ENCODE measurements around the gene PML. TPM values are rescaled to one million over a fixed set of nuclear protein-coding genes. Genes with fewer than 3 reads are reported as not detected.

Gene PML
- total RNA-seq, 1 experiment from 2014 or later = 24.6 TPM

GRCh38 chr15:74028646-74029045 is 34.1 kb downstream of the PML start:
- Histone ChIP-seq H2BK120ac (ENCODE audit: low read depth, low read length, poor library complexity, severe bottlenecking) (no peak overlapping the region), H3K23ac (ENCODE audit: insufficient read length, low read depth, low read length) (no peak overlapping the region), H3K79me1 (ENCODE audit: insufficient read depth, low read depth, low read length, poor library complexity, severe bottlenecking) (no peaks in the 10 kb centered on the region), H3K9ac (ENCODE audit: extremely low read depth, insufficient read length, low read length) (no peak overlapping the region), H3K14ac (ENCODE audit: insufficient read depth, low read length) (no peak overlapping the region), H3K18ac (ENCODE audit: insufficient read length, low read depth, low read length) (no peak overlapping the region), H3K27me3 (ENCODE audit: insufficient read depth, low read length) (no peaks in the 10 kb centered on the region), H3K79me2 (ENCODE audit: insufficient read depth, low read length) (no peaks in the 10 kb centered on the region), H3K4me2 (ENCODE audit: insufficient read depth, insufficient read length, low read length) (no peak overlapping the region), H2BK15ac (ENCODE audit: low read depth, low read length) (no peak overlapping the region), H3K23me2 (ENCODE audit: insufficient read length, low read depth, low read length, poor library complexity, severe bottlenecking) (no peaks in the 10 kb centered on the region), H2AK5ac (ENCODE audit: insufficient read length, low read length) (no peak overlapping the region), H4K8ac (replicated peaks; ENCODE audit: insufficient read length, low read depth, low read length) (no peak overlapping the region), H2AFZ (ENCODE audit: low read length) (no peak overlapping the region), H4K5ac (ENCODE audit: insufficient read length, low read depth, low read length) (no peak overlapping the region), H3K27ac (ENCODE audit: insufficient read length, low read depth, low read length) (no peak overlapping the region), H4K91ac (ENCODE audit: insufficient read length, low read depth, low read length) (no peak overlapping the region), H3K4me1 (ENCODE audit: insufficient read depth, low read length) (no peaks in the 10 kb centered on the region), H3K4ac (ENCODE audit: low read depth, low read length) (no peak overlapping the region), H3T11ph (ENCODE audit: low read length) (no peak overlapping the region), H3K56ac (ENCODE audit: insufficient read length, low read depth, low read length) (no peak overlapping the region), H2BK5ac (ENCODE audit: insufficient read length, low read length) (no peak overlapping the region), H3K9me3 (ENCODE audit: control insufficient read depth, low read depth, low read length) (no peaks in the 10 kb centered on the region), H2BK20ac (ENCODE audit: low read depth, low read length, poor library complexity, severe bottlenecking) (no peak overlapping the region), H4K20me1 (ENCODE audit: control insufficient read depth, insufficient read depth, insufficient read length) (no peaks in the 10 kb centered on the region), H2BK12ac (ENCODE audit: insufficient read length, low read depth, low read length) (no peak overlapping the region)
- no peak for DNase-seq
- WGBS (ENCODE audit: extremely low coverage, insufficient read length, low lambda C conversion rate) = no CpG with 5 or more reads among the region's 3 CpGs
- H3K36me3 Mint-ChIP-seq (ENCODE audit: insufficient read depth in 1 of 3, low read depth in 3 of 3) = peaks cover 10 to 11% (median 10%) of the 10 kb centered on the region in 3 experiments
- no peaks in the 10 kb centered on the region for H3K9me3 Mint-ChIP-seq
- no peak for TF ChIP-seq CTCF (conservative IDR thresholded peaks at IDR 0.05)
- H3K4me1 Mint-ChIP-seq = no peaks in the 10 kb centered on the region
- H3K4me3 Mint-ChIP-seq = no peak overlapping the region
- no peak overlapping the region; a peak in 1 of 7 replicates for H3K27ac Mint-ChIP-seq
- H3K27me3 Mint-ChIP-seq (ENCODE audit: low read depth) = no peaks in the 10 kb centered on the region

Measured in H9 (cell line).